Stimulated activated CD4-positive, alpha-beta T cell treated with anti-CD3 and anti-CD28 coated beads, Interleukin-12 subunit alpha, Interleukin-12 subunit beta, amount 100 ng/mL, for 4 hours (primary cell): ENCODE measurements around the gene C1D.
"Not testable (repeated sequence)": the region's sequence is repeated elsewhere in the genome, so short reads cannot be mapped to it uniquely, and the experiment has no call there.

Source experiments
- DNase-seq: peaks from one replicate; pipeline ENCODE4 v3.0.0-alpha.2; 2020

The C1D gene

GRCh38 chr2:67997903-67998302 lies 64.9 kb downstream of the C1D start:
- DNase-seq: no peak

- no peak for DNase-seq
Measured at GRCh38 chr2:67997528-67997900, 65.3 kb downstream of the C1D start.

GRCh38 chr2:67996772-67997527 lies 65.9 kb downstream of the C1D start:
- no peak for DNase-seq

- no peak for DNase-seq
Measured at GRCh38 chr2:67994716-67995115, 68.1 kb downstream of the C1D start.

- not testable (repeated sequence) for DNase-seq
Measured at GRCh38 chr2:67994069-67994468, 68.7 kb downstream of the C1D start.

GRCh38 chr2:67993329-67993728 lies 69.5 kb downstream of the C1D start:
- no peak for DNase-seq

- no peak for DNase-seq
Measured at GRCh38 chr2:67991456-67991855, 71.3 kb downstream of the C1D start.
